Upper lobe of left lung (tissue), 6 donors: ENCODE measurements around the gene RBM20. TPM values are rescaled to one million over a fixed set of nuclear protein-coding genes. Genes with fewer than 3 reads are reported as not detected.

Experiments used
- ATAC-seq, 2 donors: fragments of 200-7000 bp; cut with Tn5 transposase; one replicate each; pipeline ENCODE4 v1.9.1; 2022; ENCODE audit warnings: mild to moderate bottlenecking in 2 of 2, moderate library complexity in 2 of 2; ENCODE audit not compliant: low FRiP score in 2 of 2
- DNase-seq, 2 donors: peaks; one replicate each; pipeline ENCODE4 v3.0.0-alpha.2; 2019 to 2020
- H3K27ac ChIP-seq, 4 donors: fragments of 200-600 bp; sonication (generic); one replicate each; pipeline ENCODE4 v1.5.1; 2016 to 2019
- H3K27me3 ChIP-seq, 4 donors: fragments of 200-600 bp; sonication (generic); one replicate each; pipeline ENCODE4 v1.5.1; 2017 to 2019
- H3K36me3 ChIP-seq, 4 donors: fragments of 200-600 bp; sonication (generic); one replicate each; pipeline ENCODE4 v1.5.1; 2016 to 2019
- H3K4me1 ChIP-seq, 4 donors: fragments of 200-600 bp; sonication (generic); one replicate each; pipeline ENCODE4 v1.5.1; 2018 to 2019
- H3K4me3 ChIP-seq, 4 donors: fragments of 200-600 bp; sonication (generic); one replicate each; pipeline ENCODE4 v1.5.1; 2017 to 2019; ENCODE audit warnings: mild to moderate bottlenecking in 2 of 4, moderate library complexity in 1 of 4
- H3K9me3 ChIP-seq, 4 donors: fragments of 200-600 bp; sonication (generic); one replicate each; pipeline ENCODE4 v1.5.1; 2018 to 2019
- CTCF ChIP-seq, 6 experiments: fragments of 450-650 bp in 4 of 6; fragments of 200-600 bp in 2 of 6; sonication (generic) in 2 of 6; IDR thresholded peaks; one replicate each; pipeline ENCODE4 v1.5.1; 2016 to 2019; ENCODE audit warnings: antibody characterized with exemption in 6 of 6
- EP300 ChIP-seq, 4 donors: sonication (generic); formaldehyde crosslinking; IDR thresholded peaks; one replicate each; pipeline ENCODE4 v1.5.1; 2017; ENCODE audit warnings: antibody characterized with exemption in 4 of 4, control low read depth in 2 of 4
- POLR2A ChIP-seq, 4 donors: fragments of 450-650 bp; IDR thresholded peaks; one replicate each; pipeline ENCODE4 v1.5.1; 2016 to 2017; ENCODE audit warnings: antibody characterized with exemption in 4 of 4, mild to moderate bottlenecking in 2 of 4
- POLR2AphosphoS5 ChIP-seq, 2 donors: sonication (generic); formaldehyde crosslinking; IDR thresholded peaks; one replicate each; pipeline ENCODE4 v1.5.1; 2017; ENCODE audit warnings: antibody characterized with exemption in 2 of 2
- WGBS, 2 donors: methylation state at CpG; one replicate each; pipeline ENCODE4 v1.1.5; 2017 to 2018; 5-methylcytosine and 5-hydroxymethylcytosine counted together
- total RNA-seq, 6 donors: library from RNA; depleted of rRNA in 4 of 6; stranded (reverse); fragments of >200 nt in 4 of 6; gene quantifications; one replicate each; pipeline versions ENCODE4 v1.1.0 to v1.2.1, GENCODE V29; 2016 to 2021
- donor health status: DM: no; HTN: no; CAD: no; lungs with moderate emphysema.
- donor health status: DM: no; HTN: yes; CAD: no; lungs with severe emphysema.

Gene RBM20
- total RNA-seq, 6 donors from 2014 or later: 0.11 to 7.5 (median 1.5) TPM

GRCh38 chr10:110820321-110820814, 176.2 kb downstream of the RBM20 start:
- peaks cover 18 to 37% (median 27%) of the 10 kb centered on the region in 4 donors for H3K4me1 ChIP-seq
- H3K27ac ChIP-seq: peak overlapping the region; percentile 1 to 54 (median 44)
- H3K4me3 ChIP-seq: no peak overlapping the region
- 40 to 48% methylated on average over 8 of the region's 8 CpGs for WGBS, 2 donors
- ATAC-seq: no peak
- no peaks in the 10 kb centered on the region for H3K27me3 ChIP-seq
- H3K9me3 ChIP-seq: no peaks in the 10 kb centered on the region
- DNase-seq: no peak
- no peaks in the 10 kb centered on the region for H3K36me3 ChIP-seq
- TF ChIP-seq EP300 (IDR thresholded peaks at IDR 0.05): no peak
- no peak for TF ChIP-seq POLR2A (IDR thresholded peaks at IDR 0.05)
- no peak for TF ChIP-seq CTCF (IDR thresholded peaks at IDR 0.05)
- no peak for TF ChIP-seq POLR2AphosphoS5 (IDR thresholded peaks at IDR 0.05)

DNA sequence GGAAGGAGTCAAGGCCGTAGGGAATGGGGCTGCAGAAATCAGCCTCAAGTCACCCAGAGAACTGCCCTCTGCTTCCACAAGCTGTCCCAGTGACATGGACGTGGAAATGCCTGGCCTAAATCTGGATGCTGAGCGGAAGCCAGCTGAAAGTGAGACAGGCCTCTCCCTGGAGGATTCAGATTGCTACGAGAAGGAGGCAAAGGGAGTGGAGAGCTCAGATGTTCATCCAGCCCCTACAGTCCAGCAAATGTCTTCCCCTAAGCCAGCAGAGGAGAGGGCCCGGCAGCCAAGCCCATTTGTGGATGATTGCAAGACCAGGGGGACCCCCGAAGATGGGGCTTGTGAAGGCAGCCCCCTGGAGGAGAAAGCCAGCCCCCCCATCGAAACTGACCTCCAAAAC, 177.4 kb downstream of the RBM20 start:
- Histone ChIP-seq H3K36me3 (no peaks in the 10 kb centered on the region), H3K27me3 (no peaks in the 10 kb centered on the region), H3K27ac (peak overlapping the region in 2 of 4 donors; percentile 53 to 54), H3K9me3 (no peaks in the 10 kb centered on the region), H3K4me3 (no peak overlapping the region), H3K4me1 (peaks cover 18 to 37% (median 27%) of the 10 kb centered on the region in 4 donors)
- ATAC-seq (peak in 1 of 2 donors; percentile 30), DNase-seq (no peak)
- WGBS, 2 donors: 80 to 81% methylated on average over 7 of the region's 7 CpGs
- TF ChIP-seq CTCF (IDR thresholded peaks at IDR 0.05) (no peak), EP300 (IDR thresholded peaks at IDR 0.05) (no peak), POLR2AphosphoS5 (IDR thresholded peaks at IDR 0.05) (no peak), POLR2A (IDR thresholded peaks at IDR 0.05) (no peak)

DNA sequence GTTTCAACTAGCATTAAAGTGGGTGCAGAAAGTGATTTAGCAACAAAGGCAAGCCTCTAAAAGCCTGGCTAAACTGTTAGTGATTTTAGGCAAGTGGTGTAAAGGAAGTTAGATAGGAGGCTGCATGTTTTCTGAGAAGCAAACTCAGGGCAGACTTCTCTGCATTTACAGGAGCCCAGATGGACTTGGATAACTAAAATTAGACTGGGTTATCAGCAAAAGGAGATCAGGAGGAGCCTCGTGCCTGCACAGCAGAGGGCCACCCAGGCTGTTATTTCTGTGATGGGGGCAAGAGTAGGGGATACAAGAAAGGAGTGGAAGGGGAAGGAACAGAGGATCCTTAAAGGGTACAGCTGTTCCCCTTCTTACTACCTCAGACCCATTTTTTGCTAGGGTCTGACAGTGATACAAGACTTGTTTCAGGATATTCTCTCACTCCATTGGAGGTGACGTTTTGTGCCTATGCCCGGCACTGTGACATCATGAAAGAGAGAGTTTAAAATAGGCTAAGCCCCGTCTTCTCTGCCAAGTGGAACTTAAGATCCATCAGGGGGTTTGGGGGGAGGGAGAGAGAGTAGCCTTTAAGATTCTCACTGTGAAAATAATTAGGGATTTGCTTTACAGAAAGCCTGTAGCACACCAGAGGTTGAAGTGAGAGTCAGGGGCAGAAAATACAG, 178.0 kb downstream of the RBM20 start:
- Histone ChIP-seq H3K27me3 (no peaks in the 10 kb centered on the region), H3K36me3 (no peaks in the 10 kb centered on the region), H3K27ac (peak overlapping the region in 1 of 4 donors; percentile 53), H3K4me1 (peaks cover 18 to 37% (median 27%) of the 10 kb centered on the region in 4 donors), H3K4me3 (no peak overlapping the region), H3K9me3 (no peaks in the 10 kb centered on the region)
- TF ChIP-seq EP300 (IDR thresholded peaks at IDR 0.05): no peak
- TF ChIP-seq CTCF (IDR thresholded peaks at IDR 0.05): no peak
- TF ChIP-seq POLR2AphosphoS5 (IDR thresholded peaks at IDR 0.05): no peak
- TF ChIP-seq POLR2A (IDR thresholded peaks at IDR 0.05): no peak
- no peak for ATAC-seq
- 54% methylated on average over 4 of the region's 4 CpGs for WGBS, 2 donors
- DNase-seq: no peak

- Histone ChIP-seq H3K36me3 (no peaks in the 10 kb centered on the region), H3K4me3 (no peak overlapping the region), H3K9me3 (no peaks in the 10 kb centered on the region), H3K4me1 (peaks cover 18 to 37% (median 27%) of the 10 kb centered on the region in 4 donors), H3K27ac (peak overlapping the region in 1 of 4 donors; percentile 0), H3K27me3 (no peaks in the 10 kb centered on the region)
- no peak for ATAC-seq
- 75 to 81% methylated on average over 8 of the region's 8 CpGs for WGBS, 2 donors
- DNase-seq: no peak
- no peak for TF ChIP-seq EP300 (IDR thresholded peaks at IDR 0.05)
- TF ChIP-seq POLR2A (IDR thresholded peaks at IDR 0.05): no peak
These were observed 178.7 kb downstream of the RBM20 start for GRCh38 chr10:110822712-110823311.

DNA sequence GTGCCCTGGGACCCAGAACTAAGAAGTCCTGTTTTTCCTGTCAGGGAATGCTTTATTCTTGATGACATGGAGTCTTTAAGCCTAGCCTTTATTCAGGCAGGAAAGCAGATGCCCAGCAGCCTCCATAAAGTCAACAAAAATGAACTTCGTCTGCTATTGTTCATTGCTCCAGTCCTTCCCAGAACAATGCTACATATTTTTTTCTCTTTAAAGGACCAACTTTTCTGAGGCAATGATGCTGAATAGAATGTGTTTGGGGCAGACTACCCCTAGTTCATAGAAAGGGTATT, 180.0 kb downstream of the RBM20 start:
- no peak overlapping the region for H3K4me3 ChIP-seq
- DNase-seq: no peak
- ATAC-seq: no peak
- H3K27ac ChIP-seq: peak overlapping the region in 1 of 4 donors; percentile 11
- H3K4me1 ChIP-seq: peaks cover 12 to 28% (median 19%) of the 10 kb centered on the region in 4 donors
- H3K36me3 ChIP-seq: no peaks in the 10 kb centered on the region
- no peaks in the 10 kb centered on the region for H3K27me3 ChIP-seq
- TF ChIP-seq CTCF (IDR thresholded peaks at IDR 0.05) (no peak), POLR2A (IDR thresholded peaks at IDR 0.05) (no peak), EP300 (IDR thresholded peaks at IDR 0.05) (no peak), POLR2AphosphoS5 (IDR thresholded peaks at IDR 0.05) (no peak)
- 48 to 61% methylated on average over 1 of the region's 1 CpG for WGBS, 2 donors
- no peaks in the 10 kb centered on the region for H3K9me3 ChIP-seq
